ENCODE measurements around the gene SERPINB3. TPM values are rescaled to one million over a fixed set of nuclear protein-coding genes. Genes with fewer than 3 reads are reported as not detected.
"Not testable (repeated sequence)": the region's sequence is repeated elsewhere in the genome, so short reads cannot be mapped to it uniquely, and the experiment has no call there.

SERPINB3 gene
- total RNA-seq, result 0.17 TPM in 1 of 2 replicates, not detected in the other

DNA sequence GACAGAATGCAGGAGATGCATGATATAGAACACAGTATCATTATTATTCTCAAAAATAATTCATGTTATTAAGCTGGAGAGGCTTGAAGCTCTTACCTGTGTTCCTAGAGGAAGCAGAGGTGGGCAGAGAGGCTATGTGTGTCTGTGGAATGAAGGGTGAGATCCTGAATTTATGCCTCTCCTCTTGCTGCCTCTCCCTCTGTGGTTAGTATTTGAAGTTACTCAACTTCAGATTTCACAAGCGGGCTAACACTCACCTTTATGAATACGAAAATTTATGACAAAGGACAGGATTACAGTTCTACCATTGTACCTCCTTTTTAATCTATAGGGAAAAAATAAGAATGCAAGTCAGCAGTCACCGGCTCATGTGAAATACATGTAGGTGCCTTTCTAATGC, at the start of gene SERPINB3:
Gene SERPINB3, minus strand, starts transcription at position 144 of the 400 bp plus-strand sequence. CDS start 677 bp downstream, outside the sequence.
- not testable (repeated sequence) for DNase-seq

DNA sequence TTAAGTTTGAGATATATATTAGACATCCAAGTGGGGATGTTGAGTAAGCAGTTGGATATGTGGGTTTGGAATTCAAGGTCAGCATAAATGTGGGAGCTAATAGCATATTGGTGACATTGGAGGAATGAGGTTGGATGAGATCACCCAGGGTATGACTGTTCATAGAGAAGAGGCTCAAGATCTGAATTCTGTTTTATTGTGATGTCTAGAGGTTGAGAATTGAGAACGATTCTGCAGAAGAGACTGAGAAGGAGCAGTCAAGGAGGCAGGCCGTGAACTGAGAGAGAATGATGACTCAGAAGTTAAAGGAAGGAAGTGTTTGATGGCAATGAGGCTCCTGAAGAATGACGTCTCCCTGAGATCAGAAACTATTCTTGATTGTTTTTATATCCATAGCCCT, 47.0 kb upstream of the SERPINB3 start:
- DNase-seq, result no peak

DNA sequence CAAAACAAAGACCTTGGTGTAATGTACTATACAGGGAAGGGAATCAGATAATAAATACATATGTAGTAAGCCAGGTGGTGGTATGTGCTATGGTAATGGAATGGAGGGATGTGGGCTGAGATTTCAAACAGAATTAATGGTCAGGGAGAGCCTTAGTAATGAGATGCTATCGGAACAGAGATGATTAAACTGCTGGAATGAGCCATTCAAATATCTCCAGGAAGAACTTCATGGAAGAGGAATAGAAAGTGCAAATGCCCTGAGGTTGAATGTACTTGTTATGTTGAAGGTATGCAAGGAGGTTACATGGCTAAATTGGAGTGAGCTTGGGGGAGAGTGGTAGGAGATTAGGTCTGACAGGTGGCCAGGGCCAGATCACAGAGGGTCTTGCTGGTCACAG, 46.1 kb upstream of the SERPINB3 start:
- DNase-seq, result no peak

DNA sequence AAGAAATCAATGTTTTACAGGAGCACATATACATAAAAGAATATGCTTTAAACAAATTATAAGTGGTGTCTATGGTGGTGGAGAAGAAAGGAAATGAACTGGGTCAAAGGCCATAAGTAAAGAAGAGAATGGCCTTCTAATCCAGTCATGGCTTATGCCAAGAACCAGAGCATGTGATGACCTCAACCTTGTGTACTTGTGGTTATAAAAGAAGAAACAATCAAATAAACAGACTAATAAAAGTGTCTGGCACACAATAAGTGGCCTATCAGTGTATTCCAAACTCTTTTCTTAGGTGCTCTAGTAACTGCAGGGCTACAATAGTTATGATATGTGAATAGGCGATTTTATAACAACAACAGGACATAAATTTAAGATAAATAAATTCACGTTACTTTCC, 43.7 kb upstream of the SERPINB3 start:
- DNase-seq, result no peak

DNA sequence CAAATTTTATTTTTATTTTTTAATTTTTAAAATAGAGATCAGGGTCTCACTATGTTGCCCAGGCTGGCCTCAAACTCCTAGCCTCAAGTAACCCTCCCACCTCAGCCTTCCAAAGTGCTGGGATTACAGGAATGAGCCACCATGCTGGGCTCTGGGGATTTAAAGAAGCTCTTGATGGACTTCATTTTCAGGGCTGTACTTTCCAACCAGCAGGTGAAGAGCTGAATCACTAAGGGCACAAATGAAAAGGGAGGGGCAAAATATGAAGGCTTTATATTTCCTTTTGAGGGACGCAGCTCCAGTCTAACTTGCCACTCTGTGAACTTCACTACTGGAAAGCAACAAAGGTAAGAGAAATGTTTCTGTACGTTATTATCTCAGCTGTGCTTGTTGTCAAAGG, 41.0 kb upstream of the SERPINB3 start, which contains the start of gene SERPINB11:
Gene SERPINB11, plus strand, starts transcription at position 301 of the 400 bp plus-strand sequence. CDS start 7,234 bp downstream, outside the sequence.
- DNase-seq, result no peak

DNA sequence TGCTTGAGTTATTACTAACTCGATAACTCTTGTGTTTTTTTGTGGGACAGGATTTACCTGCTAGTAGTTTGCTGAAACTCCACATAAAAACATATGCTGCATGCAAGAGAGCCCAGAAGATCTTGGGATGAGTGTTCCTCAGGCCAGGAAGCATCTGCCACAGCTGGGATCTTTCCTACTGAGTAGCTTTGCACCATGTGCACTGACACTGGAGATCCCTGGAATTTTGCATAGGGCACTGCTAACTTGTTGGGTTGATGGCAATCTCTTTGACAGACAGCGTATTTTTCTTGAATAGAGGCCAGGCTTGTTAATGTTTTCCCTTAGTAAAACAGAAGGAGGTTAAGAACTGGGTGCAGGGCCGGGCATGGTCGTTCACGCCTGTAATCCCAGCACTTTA, 40.3 kb upstream of the SERPINB3 start:
- no peak for DNase-seq

DNA sequence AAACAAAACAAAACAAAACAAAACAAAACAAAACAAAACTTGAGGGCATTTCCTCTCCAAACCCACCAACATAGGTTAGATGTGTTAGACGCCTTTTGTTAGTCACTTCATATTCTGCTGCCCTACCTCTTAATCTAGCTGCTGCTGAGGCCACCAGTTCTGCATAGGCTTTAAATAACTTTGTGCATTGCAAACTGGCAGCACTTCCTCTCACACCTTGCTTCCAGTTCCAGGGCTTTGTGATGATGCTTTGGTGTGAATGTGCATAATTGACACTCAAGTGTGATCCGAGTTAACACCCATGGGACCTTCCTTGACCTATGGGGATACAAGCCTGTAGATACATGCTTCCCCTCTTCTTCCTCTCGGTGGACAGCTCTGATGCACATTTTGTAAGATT, 38.8 kb upstream of the SERPINB3 start:
- DNase-seq, result no peak

DNA sequence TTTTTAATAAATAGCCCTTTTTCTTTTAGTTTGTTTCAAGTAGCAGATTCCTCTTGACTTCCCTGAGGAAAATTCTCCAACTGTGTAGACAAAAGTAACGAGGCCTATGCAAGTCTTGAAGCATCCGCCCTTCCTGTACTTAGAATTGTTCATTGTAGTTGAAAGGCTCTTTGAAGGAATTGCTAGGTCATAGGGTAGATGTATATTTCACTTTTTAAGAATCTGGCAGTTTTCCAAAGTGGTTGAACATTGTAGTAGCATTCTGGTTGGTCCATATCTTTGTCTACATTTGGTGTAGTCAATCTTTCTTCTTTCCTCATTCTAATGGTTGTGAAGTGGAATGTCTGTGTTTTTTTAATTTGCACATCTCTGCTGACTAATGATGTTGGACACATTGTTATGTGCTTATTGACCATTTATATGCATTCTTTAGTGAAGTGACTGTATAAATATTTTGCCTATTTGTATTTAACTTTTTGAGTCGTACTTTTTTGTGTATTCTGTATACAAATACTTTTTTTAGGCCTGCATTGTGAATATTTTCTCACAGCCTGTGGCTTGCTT, 35.5 kb upstream of the SERPINB3 start:
- DNase-seq, result no peak

DNA sequence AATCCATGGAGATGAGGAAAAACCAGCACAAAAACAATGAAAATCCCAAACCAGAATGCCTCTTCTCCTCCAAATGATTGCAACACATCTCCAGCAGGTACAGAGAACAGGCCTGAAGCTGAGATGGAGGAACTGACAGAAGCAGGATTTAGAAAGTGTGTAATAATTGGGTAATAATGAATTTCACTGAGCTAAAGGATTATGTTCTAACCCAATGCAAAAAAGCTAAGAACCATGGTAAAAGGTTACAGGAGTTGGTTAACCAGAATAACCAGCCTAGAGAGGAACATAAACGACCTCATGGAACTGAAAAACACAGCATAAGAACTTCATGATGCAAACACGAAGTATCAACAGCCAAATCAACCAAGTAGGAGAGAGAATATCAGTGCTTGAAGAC, 27.4 kb upstream of the SERPINB3 start:
- no peak for DNase-seq

DNA sequence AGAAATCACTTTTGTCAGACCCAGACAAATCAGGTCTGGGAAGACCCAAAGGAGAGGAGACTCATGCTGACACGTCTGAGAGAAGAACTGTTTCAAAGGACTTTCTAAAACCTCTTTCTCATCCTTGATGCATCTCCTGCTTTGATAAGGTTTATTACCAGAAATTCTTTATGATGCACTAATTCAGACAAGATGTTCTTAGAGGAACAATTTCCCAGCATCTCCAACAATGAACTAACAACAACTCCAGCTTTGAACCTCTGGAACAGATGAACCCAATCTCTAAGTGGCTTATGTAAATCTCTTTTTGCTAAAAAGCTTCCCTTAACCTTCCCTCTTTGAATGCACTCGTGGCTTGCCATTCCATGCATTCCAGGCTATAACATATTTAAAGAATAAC, 25.2 kb upstream of the SERPINB3 start:
- no peak for DNase-seq

DNA sequence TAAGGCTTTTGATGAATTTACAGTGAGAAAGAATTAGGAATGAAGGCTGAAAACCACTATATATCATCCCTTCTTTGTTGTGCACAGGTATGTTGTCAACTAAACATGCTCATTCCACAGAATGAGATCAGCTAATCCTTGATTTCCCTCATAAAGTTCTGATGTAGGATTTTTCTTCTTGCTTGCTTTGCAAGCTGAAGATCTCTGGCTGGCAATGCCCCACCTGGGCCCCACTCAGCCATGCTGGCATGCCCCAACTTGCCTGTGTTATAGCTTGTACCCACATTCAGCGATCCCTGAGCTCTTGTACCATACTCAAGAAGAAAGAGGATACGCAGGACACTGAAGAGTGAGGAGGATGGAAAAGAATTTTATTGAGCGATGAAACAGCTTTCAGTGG, 23.0 kb upstream of the SERPINB3 start:
- no peak for DNase-seq

DNA sequence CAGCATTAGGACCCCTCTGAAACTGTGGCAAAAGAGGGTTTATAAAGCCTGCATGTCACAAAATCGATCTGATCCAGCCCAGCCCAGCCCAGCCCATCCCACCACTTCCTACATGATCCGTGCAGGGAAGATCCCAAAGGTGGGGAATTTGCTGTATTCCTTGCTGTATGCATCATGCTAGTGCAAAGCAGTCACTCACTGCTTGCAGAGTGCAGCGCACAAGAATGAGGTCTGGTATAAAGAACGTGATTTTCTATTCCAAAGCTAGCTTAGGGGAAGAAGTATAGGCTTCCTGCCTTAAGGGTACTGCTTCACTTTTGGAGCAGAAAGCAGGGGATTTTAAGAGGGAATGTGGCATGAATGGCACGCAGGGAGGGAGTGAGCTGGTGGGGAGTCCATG, 22.2 kb upstream of the SERPINB3 start:
- no peak for DNase-seq

DNA sequence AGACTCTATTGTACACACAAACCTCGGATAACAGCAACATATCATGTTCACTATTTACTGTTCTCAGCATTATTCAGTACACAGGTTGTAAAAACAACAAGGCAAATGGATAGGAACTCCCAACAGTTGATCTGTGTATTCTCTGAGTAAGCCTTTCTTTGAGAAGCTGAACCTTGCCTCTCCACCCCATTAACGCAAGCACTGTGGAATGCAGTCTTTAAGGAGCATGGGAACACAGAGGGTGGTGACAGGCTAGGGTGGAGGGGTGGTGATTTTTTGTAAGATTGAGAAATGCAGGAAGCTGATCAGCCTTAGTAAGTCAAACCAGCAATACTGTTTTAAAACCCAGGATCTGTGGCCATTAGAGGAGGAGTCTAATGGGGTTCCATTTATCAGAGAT, 21.5 kb upstream of the SERPINB3 start:
- no peak for DNase-seq

DNA sequence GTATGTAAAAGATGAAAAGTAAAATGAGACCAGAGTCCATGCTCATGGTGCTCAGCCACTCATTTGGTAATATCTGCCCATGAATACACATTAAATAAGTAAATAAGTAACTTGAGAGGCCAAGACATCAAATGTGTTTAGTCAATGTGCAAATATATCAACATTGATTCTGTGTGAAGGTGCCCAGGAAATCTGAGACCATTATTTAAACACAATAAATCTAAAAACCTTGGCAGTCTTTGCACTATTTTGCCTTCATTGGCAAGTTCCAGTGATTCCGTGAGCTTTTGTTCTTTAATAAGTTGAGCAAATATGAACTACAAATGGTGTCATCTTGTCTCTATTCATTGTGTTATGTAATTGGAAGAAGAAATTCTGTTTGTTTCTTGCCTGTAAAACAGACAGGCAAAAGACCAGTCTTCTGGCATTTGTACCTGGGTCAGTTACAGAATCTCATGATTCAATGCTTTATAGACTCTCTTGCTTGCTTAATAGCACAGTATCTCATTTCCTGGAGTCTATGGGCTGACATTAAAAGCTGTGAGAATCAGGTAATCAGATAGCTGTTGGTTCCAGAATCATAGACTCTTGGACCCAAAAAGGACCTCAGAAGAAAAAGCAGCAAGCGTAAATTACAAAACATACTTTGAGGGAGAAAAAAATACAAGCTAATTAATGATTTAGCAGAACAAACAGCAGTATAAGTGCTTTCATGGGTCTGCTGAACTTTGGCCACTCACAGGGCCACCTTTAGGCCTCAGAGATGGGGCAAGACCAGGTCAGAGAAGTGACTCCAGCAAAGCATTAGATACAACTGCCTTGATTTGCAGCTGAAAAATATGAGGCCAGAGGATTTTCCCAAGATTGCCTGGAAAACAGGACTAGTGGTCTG, 20.0 kb upstream of the SERPINB3 start:
- no peak for DNase-seq

DNA sequence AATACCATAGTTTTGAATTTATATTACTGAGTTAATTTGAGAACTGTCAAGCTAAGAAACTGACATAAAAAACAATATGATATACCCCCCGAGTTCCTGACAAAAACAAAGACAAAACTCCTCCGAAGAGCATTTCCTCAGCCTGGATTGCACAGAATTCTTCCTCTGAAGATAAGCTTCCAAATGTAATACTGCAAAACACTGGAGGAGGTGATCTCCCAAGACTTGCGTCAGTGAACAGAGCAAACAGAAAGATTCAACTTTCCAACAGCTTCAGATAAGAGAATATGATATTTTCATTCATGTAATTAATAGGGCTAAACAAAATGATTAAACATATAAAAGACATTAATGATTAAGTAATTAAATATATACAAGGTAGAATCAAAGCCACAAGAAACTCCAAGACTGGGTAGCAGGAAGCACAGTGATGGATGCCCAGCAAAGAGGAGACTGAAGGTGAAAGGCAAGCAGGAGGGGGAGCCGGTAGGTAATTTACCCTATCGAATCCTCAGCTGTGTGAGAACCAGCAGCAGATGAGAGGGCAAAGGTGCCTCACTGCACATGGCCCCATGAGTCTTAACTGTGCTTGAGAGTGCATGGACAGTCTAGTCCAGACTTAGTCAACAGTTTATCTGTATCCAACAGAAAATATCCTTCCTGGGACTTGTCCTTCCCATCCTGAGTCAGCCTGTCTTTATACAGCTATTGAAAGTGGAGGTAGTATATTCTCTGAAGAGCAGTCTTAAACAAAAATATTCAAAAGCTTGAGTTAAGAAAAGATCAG, 18.3 kb upstream of the SERPINB3 start:
- DNase-seq, result no peak

DNA sequence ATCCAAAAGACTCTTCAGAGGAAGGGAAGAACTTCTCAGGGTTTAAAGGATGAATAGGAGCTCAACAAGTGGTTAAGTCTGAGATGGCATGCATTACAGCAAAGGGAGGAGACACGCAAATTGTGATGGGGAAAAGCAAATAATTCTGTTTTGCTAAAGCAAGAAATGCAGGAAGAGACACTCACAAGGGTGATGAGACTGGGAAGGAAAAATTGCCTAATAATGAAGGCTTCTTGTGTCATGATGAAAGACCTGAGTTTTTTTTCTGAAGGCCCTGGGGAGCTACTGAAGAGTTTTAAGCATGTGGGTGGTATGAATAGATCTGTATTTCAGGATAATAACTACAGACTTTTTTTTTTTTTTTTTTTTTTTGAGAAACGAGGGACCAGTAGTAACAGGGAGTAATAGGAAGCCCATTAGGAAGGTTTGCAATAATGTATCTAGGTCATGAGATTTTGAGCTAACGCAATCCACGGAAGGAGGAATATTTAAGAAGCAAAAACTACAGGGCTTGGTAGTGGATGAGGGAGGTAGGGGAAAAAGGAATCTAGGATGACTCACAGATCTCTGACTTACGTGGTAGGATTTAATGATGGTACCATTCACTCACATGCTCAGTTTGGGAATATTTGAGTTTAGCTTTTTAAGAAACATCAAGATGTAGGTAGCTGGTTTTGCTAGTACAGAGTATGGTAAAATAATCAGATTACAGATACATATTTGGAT, 16.0 kb upstream of the SERPINB3 start:
- no peak for DNase-seq

DNA sequence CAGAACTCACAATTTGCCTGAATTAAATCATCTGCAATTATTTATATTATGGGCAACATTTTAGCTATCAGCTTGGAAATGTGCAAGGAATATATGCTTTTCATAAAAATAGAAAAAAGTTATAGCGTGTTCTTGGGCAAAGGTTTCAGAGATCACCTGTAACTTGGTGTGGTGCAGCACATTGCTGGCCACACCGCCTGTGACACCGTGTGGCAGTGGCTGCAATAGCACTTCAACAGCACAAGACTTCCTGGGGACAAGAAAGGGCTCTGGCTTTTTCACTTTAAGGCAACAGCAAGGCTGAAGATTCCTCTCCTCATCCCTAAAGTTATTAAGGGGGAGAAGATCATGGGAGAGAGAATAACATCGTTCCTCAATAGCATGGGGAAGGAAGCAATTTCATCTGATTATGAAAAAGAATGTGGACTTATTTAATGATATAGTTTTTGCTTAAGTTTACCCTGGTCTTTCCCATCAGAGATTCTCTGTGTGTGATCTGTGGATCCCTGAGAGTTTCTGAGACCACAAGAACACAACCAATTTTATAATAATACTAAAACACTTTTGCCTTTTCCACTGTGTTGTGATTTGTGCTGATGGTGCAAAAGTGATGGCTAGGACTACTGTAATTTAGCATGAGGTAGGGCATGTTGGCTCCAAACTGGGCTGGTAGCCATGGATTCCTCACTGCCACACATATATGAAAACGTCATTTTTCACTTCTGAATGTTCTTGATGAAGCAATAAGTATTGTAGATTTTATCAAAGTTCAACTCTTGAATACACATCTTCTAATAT, 15.0 kb upstream of the SERPINB3 start:
- DNase-seq, result no peak

DNA sequence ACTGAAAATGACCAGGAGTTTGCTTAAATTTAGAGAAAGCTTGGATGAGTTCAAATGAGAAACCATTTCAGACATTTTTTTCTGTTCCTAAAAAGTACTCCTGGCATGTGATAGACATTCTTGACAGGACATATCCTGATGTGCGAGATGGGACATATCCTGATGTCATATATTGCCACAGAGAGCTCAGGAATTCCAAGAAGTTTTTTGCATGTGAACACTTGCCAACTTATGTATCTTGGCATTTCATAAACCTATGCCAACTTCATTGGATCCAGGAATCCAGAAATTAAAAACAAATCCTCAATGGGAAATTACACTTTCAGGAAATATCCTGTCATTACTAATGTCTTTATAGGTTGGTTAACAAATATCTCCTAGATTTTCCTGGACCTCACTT, 2.9 kb upstream of the SERPINB3 start:
- DNase-seq, result no peak

DNA sequence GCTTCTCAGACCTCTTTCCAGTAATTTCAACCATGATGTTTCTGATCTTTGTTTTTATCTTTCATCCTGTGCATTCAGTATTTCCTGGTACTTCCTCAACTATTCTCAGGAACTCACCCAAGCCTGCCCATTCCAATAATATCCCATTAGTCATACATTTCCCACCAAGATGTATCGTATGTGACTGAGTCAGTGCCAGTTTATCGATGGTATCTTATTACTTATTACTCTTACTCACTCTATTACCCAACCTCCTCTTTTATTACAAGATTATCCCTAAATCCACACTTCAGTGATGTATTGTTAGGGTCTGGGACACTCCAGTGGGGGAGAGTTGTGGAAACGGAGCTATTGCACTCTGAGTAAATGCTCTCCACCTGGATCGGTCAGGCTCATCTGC, 2.8 kb downstream of the SERPINB3 start:
- DNase-seq, result not testable (repeated sequence)

DNA sequence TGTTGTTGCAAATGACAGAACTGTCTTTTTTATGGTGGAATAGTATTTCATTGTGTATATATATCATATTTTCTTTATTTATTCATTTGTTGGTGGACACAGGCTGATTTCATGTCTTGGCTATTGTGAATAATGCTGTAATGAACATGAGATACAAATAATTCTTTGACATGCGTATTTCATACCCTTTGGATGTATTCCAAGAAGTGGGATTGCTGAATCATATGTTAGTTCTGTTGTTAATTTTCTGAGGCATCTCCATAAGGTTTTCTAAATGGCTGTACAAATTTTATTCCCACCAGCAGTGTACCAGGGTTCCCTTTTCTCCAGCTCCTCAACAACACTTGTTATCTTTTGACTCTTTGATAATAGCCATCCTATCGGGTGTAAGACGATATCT, 11.4 kb downstream of the SERPINB3 start:
- not testable (repeated sequence) for DNase-seq

DNA sequence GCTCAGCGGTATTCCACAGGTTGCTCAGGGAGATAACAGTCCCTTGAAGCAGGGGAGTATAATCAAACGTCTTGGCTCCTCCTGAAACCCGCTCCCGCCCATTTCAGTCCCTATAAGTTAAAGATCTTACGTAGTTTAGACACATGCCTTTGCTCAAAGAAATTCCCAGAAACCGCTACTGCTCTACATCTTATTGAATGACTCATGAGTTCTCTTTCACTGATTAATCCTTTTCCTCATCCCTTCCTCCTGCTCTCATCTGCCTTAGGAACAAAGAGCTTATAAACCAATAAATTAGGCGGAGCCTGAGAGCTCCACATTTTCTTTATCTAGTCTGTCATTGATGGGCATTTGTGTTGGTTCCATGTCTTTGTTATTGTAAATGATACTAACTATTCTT, 13.5 kb downstream of the SERPINB3 start:
- DNase-seq, result no peak

DNA sequence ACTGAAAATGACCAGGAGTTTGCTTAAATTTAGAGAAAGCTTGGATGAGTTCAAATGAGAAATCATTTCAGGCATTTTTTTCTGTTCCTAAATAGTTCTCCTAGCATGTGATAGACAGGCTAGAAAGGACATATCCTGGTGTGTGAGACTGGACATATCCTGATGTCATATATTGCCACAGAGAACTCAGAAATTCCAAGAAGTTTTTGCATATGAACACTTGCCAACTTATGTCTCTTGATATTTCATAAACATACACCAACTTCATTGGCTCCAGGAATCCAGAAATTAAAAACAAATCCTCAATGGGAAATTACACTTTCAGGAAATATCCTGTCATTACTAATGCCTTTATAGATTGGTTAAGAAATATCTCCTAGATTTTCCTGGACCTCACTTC, 14.8 kb downstream of the SERPINB3 start:
- no peak for DNase-seq

Data from dermis blood vessel endothelial cell (primary cell).